Body of pancreas (tissue), 4 donors: ENCODE data around the gene LYST.

ENCODE experiments used
- CTCF ChIP-seq, 7 experiments: fragments of 450-650 bp in 4 of 7; fragments of 200-600 bp in 3 of 7; sonication (generic) in 3 of 7; IDR thresholded peaks; one replicate each; pipeline ENCODE4 v1.5.1; 2016 to 2019; ENCODE audit warnings: antibody characterized with exemption in 7 of 7
- POLR2A ChIP-seq, 3 donors: fragments of 450-650 bp; IDR thresholded peaks; one replicate each; pipeline ENCODE4 v1.6.1; 2016; ENCODE audit warnings: antibody characterized with exemption in 3 of 3, mild to moderate bottlenecking in 2 of 3

GRCh38 chr1:235906436-235906835, 39.7 kb upstream of the LYST start:
- TF ChIP-seq CTCF (IDR thresholded peaks at IDR 0.05) (no peak), POLR2A (IDR thresholded peaks at IDR 0.05) (no peak)
